SK-N-SH treated with all-trans-retinoic acid at 6 μM for 48 hours (cell line): ENCODE results near the gene ALG9.

Experiments used
- ATAC-seq: fragments of 200-7000 bp; cut with Tn5 transposase; 3 replicates; pipeline ENCODE4 v1.9.1; 2020; ENCODE audit warnings: mild to moderate bottlenecking, moderate library complexity
- ARNTL ChIP-seq: fragments of 450-650 bp; formaldehyde crosslinking; IDR thresholded peaks from 2 replicates; pipeline ENCODE4 v1.5.0; 2020; ENCODE audit warnings: low read depth, mild to moderate bottlenecking, moderate library complexity, borderline replicate concordance
- BACH2 ChIP-seq: fragments of 250-450 bp; sonication (Bioruptor Pico); IDR thresholded peaks from 2 replicates; pipeline ENCODE4 v1.9.0; 2021; ENCODE audit warnings: mild to moderate bottlenecking, borderline replicate concordance
- CSDC2 ChIP-seq: fragments of 250-450 bp; sonication (Bioruptor Pico); IDR thresholded peaks from 2 replicates; pipeline ENCODE4 v1.5.0; 2020; ENCODE audit warnings: mild to moderate bottlenecking, moderate library complexity
- CSRNP3 ChIP-seq: fragments of 250-450 bp; sonication (Bioruptor Pico); IDR thresholded peaks from 2 replicates; pipeline ENCODE4 v1.5.1; 2021; ENCODE audit warnings: mild to moderate bottlenecking, moderate library complexity
- ESRRG ChIP-seq: fragments of 250-450 bp; sonication (Bioruptor Pico); IDR thresholded peaks from 2 replicates; pipeline ENCODE4 v1.6.1; 2021; ENCODE audit warnings: mild to moderate bottlenecking
- GLIS3 ChIP-seq: fragments of 250-450 bp; sonication (Bioruptor Pico); IDR thresholded peaks from 2 replicates; pipeline ENCODE4 v1.5.0; 2020; ENCODE audit warnings: mild to moderate bottlenecking, moderate library complexity
- ISL1 ChIP-seq: fragments of 250-450 bp; sonication (Bioruptor Pico); IDR thresholded peaks from 2 replicates; pipeline ENCODE4 v2.1.2; 2022; ENCODE audit warnings: mild to moderate bottlenecking, moderate library complexity
- OSR1 ChIP-seq: fragments of 250-450 bp; sonication (Bioruptor Pico); IDR thresholded peaks from 2 replicates; pipeline ENCODE4 v1.8.0; 2022; ENCODE audit warnings: moderate library complexity, mild to moderate bottlenecking, inconsistent platforms
- PATZ1 ChIP-seq: fragments of 250-450 bp; sonication (Bioruptor Pico); IDR thresholded peaks from 2 replicates; pipeline ENCODE4 v1.8.0; 2020; ENCODE audit warnings: mild to moderate bottlenecking, moderate library complexity, borderline replicate concordance
- PPARA ChIP-seq: fragments of 250-450 bp; sonication (Bioruptor Pico); IDR thresholded peaks from 2 replicates; pipeline ENCODE4 v1.5.0; 2020; ENCODE audit warnings: mild to moderate bottlenecking, borderline replicate concordance
- RARB ChIP-seq: fragments of 250-450 bp; sonication (Bioruptor Pico); IDR thresholded peaks from 2 replicates; pipeline ENCODE4 v1.8.0; 2021; ENCODE audit warnings: mild to moderate bottlenecking, moderate library complexity
- SNAI2 ChIP-seq: fragments of 250-450 bp; sonication (Bioruptor Pico); IDR thresholded peaks from 2 replicates; pipeline ENCODE4 v1.5.0; 2020; ENCODE audit warnings: mild to moderate bottlenecking, moderate library complexity
- TCF4 ChIP-seq: fragments of 250-450 bp; sonication (Bioruptor Pico); IDR thresholded peaks from 2 replicates; pipeline ENCODE4 v1.8.0; 2021; ENCODE audit warnings: mild to moderate bottlenecking, moderate library complexity, borderline replicate concordance
- TOX ChIP-seq: fragments of 250-450 bp; sonication (Bioruptor Pico); IDR thresholded peaks from 2 replicates; pipeline ENCODE4 v1.8.0; 2021; ENCODE audit warnings: mild to moderate bottlenecking, moderate library complexity, borderline replicate concordance
- ZC3H10 ChIP-seq: fragments of 250-450 bp; sonication (Bioruptor Pico); IDR thresholded peaks from 2 replicates; pipeline ENCODE4 v1.5.1; 2021; ENCODE audit warnings: mild to moderate bottlenecking, moderate library complexity
- ZFP30 ChIP-seq: fragments of 450-650 bp; formaldehyde crosslinking; IDR thresholded peaks from 2 replicates; pipeline ENCODE4 v1.5.0; 2022; ENCODE audit warnings: mild to moderate bottlenecking, moderate library complexity
- ZNF565 ChIP-seq: fragments of 450-650 bp; formaldehyde crosslinking; conservative IDR thresholded peaks from 2 replicates; pipeline ENCODE4 v1.5.0; 2020; ENCODE audit warnings: low read depth, mild to moderate bottlenecking, moderate library complexity
- ZNF70 ChIP-seq: fragments of 450-650 bp; formaldehyde crosslinking; IDR thresholded peaks from 2 replicates; pipeline ENCODE4 v1.5.0; 2020; ENCODE audit warnings: mild to moderate bottlenecking, moderate library complexity
- TF ChIP-seq, protein P1 (sequence below): fragments of 250-450 bp; sonication (Bioruptor Pico); IDR thresholded peaks from 2 replicates; pipeline ENCODE4 v1.5.0; 2020; ENCODE audit warnings: mild to moderate bottlenecking, moderate library complexity
- TF ChIP-seq, protein P2 (sequence below): fragments of 250-450 bp; sonication (Bioruptor Pico); IDR thresholded peaks from 2 replicates; pipeline ENCODE4 v1.5.1; 2020; ENCODE audit warnings: low read depth, mild to moderate bottlenecking, moderate library complexity
- TF ChIP-seq, protein P3 (sequence below): fragments of 250-450 bp; sonication (Bioruptor Pico); IDR thresholded peaks from 2 replicates; pipeline ENCODE4 v1.8.0; 2021; ENCODE audit warnings: low read depth, mild to moderate bottlenecking, moderate library complexity, borderline replicate concordance

The ALG9 gene

DNA sequence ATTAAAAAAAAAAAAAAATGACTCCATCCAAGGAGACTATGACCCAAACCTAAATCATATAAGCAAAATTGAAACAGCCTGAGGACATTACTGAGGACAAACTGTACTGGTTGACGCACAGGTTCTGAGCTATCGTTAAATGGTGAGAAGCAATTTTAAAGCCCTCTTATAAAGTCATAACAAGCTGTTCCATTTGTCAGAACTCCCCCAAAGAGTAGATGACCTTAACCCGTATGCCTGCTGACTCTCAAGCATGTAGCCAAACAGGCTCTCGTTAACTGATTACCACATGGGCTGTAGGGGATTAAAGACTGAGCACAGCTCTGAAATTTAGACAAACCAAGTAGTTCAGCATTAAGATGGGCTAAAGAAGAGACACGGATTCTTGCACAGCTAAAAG lies 38.0 kb upstream of the ALG9 start:
- TF ChIP-seq ISL1 (CRISPR knock-in tag) (no peak), CSDC2 (CRISPR knock-in tag) (no peak), TCF4 (CRISPR knock-in tag) (no peak), ARNTL (CRISPR knock-in tag) (no peak), BACH2 (CRISPR knock-in tag) (no peak), ZFP30 (CRISPR knock-in tag) (no peak), SNAI2 (CRISPR knock-in tag) (no peak), RARB (CRISPR knock-in tag) (no peak), OSR1 (CRISPR knock-in tag) (no peak), GLIS3 (CRISPR knock-in tag) (no peak), PATZ1 (CRISPR knock-in tag) (no peak), CSRNP3 (no peak), TOX (CRISPR knock-in tag) (no peak), ZNF70 (CRISPR knock-in tag) (no peak), PPARA (CRISPR knock-in tag) (no peak), ZC3H10 (CRISPR knock-in tag) (no peak), ESRRG (CRISPR knock-in tag) (no peak)
- TF ChIP-seq, protein P1, sequence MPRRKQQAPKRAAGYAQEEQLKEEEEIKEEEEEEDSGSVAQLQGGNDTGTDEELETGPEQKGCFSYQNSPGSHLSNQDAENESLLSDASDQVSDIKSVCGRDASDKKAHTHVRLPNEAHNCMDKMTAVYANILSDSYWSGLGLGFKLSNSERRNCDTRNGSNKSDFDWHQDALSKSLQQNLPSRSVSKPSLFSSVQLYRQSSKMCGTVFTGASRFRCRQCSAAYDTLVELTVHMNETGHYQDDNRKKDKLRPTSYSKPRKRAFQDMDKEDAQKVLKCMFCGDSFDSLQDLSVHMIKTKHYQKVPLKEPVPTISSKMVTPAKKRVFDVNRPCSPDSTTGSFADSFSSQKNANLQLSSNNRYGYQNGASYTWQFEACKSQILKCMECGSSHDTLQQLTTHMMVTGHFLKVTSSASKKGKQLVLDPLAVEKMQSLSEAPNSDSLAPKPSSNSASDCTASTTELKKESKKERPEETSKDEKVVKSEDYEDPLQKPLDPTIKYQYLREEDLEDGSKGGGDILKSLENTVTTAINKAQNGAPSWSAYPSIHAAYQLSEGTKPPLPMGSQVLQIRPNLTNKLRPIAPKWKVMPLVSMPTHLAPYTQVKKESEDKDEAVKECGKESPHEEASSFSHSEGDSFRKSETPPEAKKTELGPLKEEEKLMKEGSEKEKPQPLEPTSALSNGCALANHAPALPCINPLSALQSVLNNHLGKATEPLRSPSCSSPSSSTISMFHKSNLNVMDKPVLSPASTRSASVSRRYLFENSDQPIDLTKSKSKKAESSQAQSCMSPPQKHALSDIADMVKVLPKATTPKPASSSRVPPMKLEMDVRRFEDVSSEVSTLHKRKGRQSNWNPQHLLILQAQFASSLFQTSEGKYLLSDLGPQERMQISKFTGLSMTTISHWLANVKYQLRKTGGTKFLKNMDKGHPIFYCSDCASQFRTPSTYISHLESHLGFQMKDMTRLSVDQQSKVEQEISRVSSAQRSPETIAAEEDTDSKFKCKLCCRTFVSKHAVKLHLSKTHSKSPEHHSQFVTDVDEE (CRISPR knock-in tag) = no peak
- TF ChIP-seq, protein P2, sequence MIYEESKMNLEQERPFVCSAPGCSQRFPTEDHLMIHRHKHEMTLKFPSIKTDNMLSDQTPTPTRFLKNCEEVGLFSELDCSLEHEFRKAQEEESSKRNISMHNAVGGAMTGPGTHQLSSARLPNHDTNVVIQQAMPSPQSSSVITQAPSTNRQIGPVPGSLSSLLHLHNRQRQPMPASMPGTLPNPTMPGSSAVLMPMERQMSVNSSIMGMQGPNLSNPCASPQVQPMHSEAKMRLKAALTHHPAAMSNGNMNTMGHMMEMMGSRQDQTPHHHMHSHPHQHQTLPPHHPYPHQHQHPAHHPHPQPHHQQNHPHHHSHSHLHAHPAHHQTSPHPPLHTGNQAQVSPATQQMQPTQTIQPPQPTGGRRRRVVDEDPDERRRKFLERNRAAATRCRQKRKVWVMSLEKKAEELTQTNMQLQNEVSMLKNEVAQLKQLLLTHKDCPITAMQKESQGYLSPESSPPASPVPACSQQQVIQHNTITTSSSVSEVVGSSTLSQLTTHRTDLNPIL = no peak
- TF ChIP-seq, all 23 proteins: peak for 0
- ATAC-seq = no peak

DNA sequence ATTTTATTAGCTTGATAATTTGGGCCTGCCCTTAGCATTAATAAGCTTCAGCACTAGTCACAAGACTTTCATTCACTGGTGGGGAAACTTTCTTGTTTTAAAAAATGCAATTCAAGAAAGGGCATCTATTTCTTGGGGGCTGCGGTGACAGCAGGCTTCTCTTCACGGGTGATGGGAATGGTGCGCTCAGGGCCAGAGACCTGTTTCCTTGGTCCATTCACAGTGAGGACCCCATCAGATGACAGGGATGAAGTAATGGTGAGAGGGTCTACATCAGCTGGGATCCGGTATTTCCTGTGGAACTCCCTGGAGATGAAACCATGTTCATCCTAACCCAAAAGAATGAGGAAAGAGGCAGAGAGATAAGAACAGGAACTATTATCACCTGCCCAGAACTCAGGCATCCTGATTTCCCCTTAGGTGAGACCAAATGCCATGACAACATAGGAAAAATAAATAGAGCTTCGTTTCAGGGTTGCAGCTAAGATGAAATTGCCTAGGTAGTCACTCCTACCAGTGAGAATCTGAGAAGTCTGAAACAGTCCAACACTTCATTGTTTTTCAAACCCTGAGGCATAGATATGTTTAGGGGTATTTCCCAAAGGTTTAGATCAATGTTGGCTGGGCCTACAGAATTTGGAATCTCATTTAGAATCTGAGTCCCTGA lies 37.4 kb upstream of the ALG9 start:
- no peak for ATAC-seq
- TF ChIP-seq ZC3H10 (CRISPR knock-in tag) = no peak
- no peak for TF ChIP-seq SNAI2 (CRISPR knock-in tag)
- no peak for TF ChIP-seq ISL1 (CRISPR knock-in tag)
- no peak for TF ChIP-seq PPARA (CRISPR knock-in tag)
- no peak for TF ChIP-seq BACH2 (CRISPR knock-in tag)
- TF ChIP-seq, protein P3, sequence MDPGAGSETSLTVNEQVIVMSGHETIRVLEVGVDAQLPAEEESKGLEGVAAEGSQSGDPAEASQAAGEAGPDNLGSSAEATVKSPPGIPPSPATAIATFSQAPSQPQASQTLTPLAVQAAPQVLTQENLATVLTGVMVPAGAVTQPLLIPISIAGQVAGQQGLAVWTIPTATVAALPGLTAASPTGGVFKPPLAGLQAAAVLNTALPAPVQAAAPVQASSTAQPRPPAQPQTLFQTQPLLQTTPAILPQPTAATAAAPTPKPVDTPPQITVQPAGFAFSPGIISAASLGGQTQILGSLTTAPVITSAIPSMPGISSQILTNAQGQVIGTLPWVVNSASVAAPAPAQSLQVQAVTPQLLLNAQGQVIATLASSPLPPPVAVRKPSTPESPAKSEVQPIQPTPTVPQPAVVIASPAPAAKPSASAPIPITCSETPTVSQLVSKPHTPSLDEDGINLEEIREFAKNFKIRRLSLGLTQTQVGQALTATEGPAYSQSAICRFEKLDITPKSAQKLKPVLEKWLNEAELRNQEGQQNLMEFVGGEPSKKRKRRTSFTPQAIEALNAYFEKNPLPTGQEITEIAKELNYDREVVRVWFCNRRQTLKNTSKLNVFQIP = no peak

GRCh38 chr11:111906680-111907079 lies 35.3 kb upstream of the ALG9 start:
- TF ChIP-seq TOX (CRISPR knock-in tag) (no peak), BACH2 (CRISPR knock-in tag) (no peak), ZNF70 (CRISPR knock-in tag) (no peak), RARB (CRISPR knock-in tag) (no peak), ESRRG (CRISPR knock-in tag) (no peak), PATZ1 (CRISPR knock-in tag) (no peak), ARNTL (CRISPR knock-in tag) (no peak), TCF4 (CRISPR knock-in tag) (no peak), ZNF565 (CRISPR knock-in tag) (no peak), PPARA (CRISPR knock-in tag) (no peak)
- TF ChIP-seq, protein P2 = no peak
- no peak for ATAC-seq
